ENCODE results near the gene MAG. TPM values are rescaled to one million over a fixed set of nuclear protein-coding genes. Genes with fewer than 3 reads are reported as not detected.

MAG gene
- total and polyA plus RNA-seq, 2 of the 8 experiments (the other 6 are each of a cell fraction or from before 2014, with no cell fraction given), result 0.20 to 1.3 TPM

DNA sequence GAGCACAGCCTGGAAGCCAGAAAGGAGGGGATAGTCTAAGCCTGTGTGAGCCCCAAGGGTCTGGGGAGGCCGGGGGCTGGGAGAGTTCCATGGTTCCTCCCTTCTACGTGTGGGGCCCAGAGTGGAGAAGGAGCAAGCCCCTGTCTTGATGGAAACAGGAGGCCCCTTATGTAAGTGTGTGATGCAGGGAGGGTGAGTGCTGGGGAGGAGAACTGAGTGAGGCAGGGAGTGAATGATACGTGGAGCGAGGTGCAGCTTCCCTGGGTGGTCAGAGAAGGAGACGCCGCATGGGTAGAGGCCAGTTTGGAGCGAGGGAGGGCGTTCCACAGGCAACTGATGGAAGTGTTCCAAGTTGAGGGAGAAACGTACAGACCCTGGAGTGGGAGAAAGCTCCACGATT, 16.0 kb downstream of the MAG start (continued):
- TF ChIP-seq, protein P1, sequence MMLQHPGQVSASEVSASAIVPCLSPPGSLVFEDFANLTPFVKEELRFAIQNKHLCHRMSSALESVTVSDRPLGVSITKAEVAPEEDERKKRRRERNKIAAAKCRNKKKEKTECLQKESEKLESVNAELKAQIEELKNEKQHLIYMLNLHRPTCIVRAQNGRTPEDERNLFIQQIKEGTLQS (IDR thresholded peaks at IDR 0.05; ENCODE audit: insufficient read depth, low read depth, low read length), result no peak
- TF ChIP-seq RFX5 (IDR thresholded peaks at IDR 0.05; ENCODE audit: borderline replicate concordance, low read depth, low read length) (no peak), POU5F1 (IDR thresholded peaks at IDR 0.05; ENCODE audit: low read depth, low read length) (no peak), JUN (IDR thresholded peaks at IDR 0.05; ENCODE audit: low read depth, low read length) (no peak), GTF2F1 (IDR thresholded peaks at IDR 0.05; ENCODE audit: borderline replicate concordance, low read depth, low read length) (no peak), CHD1 (IDR thresholded peaks at IDR 0.05; ENCODE audit: low read depth, low read length) (no peak), EZH2 (IDR thresholded peaks at IDR 0.05; ENCODE audit: low read depth, low read length, severe bottlenecking) (no peak)

All from H1 (cell line).